Fibroblast of villous mesenchyme (primary cell): Measurements from ENCODE around the gene OTOL1. TPM values are rescaled to one million over a fixed set of nuclear protein-coding genes. Genes with fewer than 3 reads are reported as not detected.
"Not testable (repeated sequence)": the region's sequence is repeated elsewhere in the genome, so short reads cannot be mapped to it uniquely, and the experiment has no call there.

ENCODE experiments used
- DNase-seq: peaks from one replicate; pipeline ENCODE4 v3.0.0-alpha.2; 2010; ENCODE audit warnings: low read depth
- H3K4me3 ChIP-seq: 2 replicates; pipeline ENCODE4 v1.5.1; 2011; ENCODE audit warnings: low read depth, mild to moderate bottlenecking, low read length
- total RNA-seq: library from RNA; depleted of rRNA; stranded (reverse); fragments of >200 nt; gene quantifications from 2 replicates; pipeline ENCODE4 v1.2.3, GENCODE V29; 2012
- TF ChIP-seq, protein P1 (sequence below): IDR thresholded peaks from 2 replicates; pipeline ENCODE4 v1.5.1; 2012; ENCODE audit warnings: low read depth, mild to moderate bottlenecking, low read length; ENCODE audit not compliant: insufficient read depth

OTOL1 gene
- total RNA-seq, 1 donor, result not detected

DNA sequence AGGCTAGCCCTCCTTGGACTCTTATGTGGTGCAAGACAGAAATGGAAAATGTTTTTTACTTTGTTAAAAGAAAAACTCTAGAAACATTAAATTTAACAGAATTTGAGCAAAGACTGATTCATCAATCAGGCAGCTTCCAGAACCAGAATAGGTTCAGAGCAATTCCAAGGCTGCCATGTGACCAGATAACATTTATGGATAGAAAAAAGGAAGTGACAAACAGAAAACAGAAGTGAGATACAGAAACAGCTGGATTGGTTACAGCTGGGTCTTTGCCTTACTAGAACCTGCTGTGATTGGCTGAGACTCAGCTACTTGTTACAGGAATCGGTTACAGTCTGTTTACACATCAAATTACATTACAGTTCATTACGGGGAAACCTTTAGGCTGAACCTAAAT, 22.5 kb upstream of the OTOL1 start:
- H3K4me3 ChIP-seq, result no peak overlapping the region
- TF ChIP-seq, protein P1, sequence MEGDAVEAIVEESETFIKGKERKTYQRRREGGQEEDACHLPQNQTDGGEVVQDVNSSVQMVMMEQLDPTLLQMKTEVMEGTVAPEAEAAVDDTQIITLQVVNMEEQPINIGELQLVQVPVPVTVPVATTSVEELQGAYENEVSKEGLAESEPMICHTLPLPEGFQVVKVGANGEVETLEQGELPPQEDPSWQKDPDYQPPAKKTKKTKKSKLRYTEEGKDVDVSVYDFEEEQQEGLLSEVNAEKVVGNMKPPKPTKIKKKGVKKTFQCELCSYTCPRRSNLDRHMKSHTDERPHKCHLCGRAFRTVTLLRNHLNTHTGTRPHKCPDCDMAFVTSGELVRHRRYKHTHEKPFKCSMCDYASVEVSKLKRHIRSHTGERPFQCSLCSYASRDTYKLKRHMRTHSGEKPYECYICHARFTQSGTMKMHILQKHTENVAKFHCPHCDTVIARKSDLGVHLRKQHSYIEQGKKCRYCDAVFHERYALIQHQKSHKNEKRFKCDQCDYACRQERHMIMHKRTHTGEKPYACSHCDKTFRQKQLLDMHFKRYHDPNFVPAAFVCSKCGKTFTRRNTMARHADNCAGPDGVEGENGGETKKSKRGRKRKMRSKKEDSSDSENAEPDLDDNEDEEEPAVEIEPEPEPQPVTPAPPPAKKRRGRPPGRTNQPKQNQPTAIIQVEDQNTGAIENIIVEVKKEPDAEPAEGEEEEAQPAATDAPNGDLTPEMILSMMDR, result no peak
- DNase-seq, result no peak

- no peak for DNase-seq
- TF ChIP-seq, protein P1, result no peak
Measured at GRCh38 chr3:161474741-161475140, 21.9 kb upstream of the OTOL1 start.

DNA sequence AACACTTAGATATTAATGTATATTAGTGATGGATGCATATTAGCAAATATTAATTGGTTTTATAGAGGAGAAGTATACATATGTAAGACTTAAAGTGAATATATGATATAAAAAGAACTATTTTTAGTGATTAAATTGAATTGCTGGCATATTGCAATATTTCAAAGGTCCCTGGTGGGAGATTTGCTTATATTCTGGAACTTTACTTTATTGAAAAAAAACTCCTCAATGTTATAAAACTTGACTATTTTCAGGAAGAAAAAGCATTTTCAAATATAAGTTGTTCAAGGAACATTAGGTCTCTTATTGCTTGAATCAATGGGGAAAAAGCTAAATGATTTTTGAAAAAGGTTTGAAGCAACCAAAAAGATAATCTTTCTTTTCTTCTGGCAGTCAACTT, 21.4 kb upstream of the OTOL1 start:
- no peak for DNase-seq
- H3K4me3 ChIP-seq, result no peak overlapping the region
- TF ChIP-seq, protein P1, result no peak

More at GRCh38 chr3:161474741-161475140, 21.9 kb upstream of the OTOL1 start:
- no peak overlapping the region for H3K4me3 ChIP-seq

DNA sequence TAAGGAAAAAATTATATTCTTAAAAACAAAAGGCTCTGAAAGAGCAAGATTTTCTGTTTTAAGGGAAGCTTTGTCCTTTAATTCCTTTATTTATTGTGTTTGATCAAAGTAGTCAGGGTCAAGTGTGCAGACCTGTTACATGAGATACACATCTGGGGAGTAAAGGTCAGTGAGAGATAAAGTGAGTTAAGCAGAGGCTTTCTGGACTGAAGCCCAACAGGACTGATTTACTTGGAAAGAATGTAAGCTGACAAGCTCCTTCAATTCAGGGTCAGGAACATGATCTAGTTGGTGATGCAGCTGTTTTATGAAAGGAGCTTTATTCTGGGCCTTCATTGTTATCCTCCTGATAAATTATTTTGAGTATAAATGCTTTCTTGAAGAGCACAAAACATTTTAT, 20.7 kb upstream of the OTOL1 start:
- peak; percentile 27 for DNase-seq
- H3K4me3 ChIP-seq, result no peak overlapping the region
- TF ChIP-seq, protein P1, result no peak

DNA sequence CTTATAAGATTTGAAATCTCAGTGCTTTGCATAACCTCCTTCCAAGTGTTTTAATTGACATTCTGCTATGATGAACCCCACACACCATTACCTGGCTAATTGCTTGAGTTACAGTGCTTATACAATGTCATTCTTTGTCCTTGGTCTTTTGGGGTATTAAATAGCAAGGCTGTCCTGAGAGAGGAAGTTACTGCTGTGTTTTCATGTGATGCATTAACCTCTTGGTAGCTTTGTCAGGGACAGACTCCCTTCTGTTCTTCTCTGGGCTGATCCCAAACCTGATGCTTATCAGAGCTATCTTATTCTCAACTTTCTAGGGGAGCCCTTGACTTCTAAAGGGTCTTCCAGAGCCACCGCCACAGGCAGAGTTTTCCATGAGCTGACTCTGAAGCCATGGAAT, 12.4 kb upstream of the OTOL1 start:
- TF ChIP-seq, protein P1, result no peak
- DNase-seq, result no peak
- H3K4me3 ChIP-seq, result no peak overlapping the region

DNA sequence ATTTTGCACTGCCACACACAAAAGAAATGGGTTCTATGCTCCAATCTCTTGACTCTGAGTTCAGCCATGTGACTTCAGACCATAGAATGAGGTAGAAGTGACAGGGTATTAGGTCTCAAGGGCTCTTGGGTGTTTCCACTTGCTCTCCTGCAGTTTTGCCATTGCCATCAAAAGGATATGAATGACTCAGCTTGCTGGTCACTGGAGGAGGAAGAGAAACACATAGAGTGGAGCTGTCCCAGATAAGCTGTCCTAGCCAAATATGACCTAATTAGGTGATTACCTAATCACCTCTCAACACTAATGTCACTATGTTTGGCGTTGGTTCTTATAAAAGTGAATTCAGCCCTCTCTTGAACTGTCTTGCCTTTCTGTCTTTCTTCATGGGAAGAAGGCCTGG, 8.3 kb upstream of the OTOL1 start:
- DNase-seq, H3K4me3 ChIP-seq: not testable (repeated sequence)

GRCh38 chr3:161489395-161489794, 7.2 kb upstream of the OTOL1 start:
- TF ChIP-seq, protein P1, result no peak
- H3K4me3 ChIP-seq, result no peak overlapping the region

GRCh38 chr3:161490845-161491244, 5.8 kb upstream of the OTOL1 start:
- DNase-seq, result not testable (repeated sequence)

More at GRCh38 chr3:161489395-161489794, 7.2 kb upstream of the OTOL1 start:
- DNase-seq, result no peak

More at GRCh38 chr3:161490845-161491244, 5.8 kb upstream of the OTOL1 start:
- not testable (repeated sequence) for H3K4me3 ChIP-seq
